GM12878 (cell line): ENCODE measurements around the gene MRPL28. TPM values are rescaled to one million over a fixed set of nuclear protein-coding genes. Genes with fewer than 3 reads are reported as not detected.

Experiments
- ATAC-seq: fragments of 200-7000 bp; cut with Tn5 transposase; 3 replicates; pipeline ENCODE4 v1.9.1; 2020; ENCODE audit warnings: mild to moderate bottlenecking, moderate library complexity
- BruUV-seq: library from RNA; stranded (reverse); fragments of 400-500 nt; replicated peaks from 2 replicates; lab custom pipeline; 2021; lab: Mats Ljungman, UMichigan
- CTCF ChIA-PET: fragments of 300-600 bp; sonication (Branson Sonifier 250); formaldehyde crosslinking; extraction: SDS; loops from one replicate; lab custom pipeline; 2021; ENCODE audit warnings: inconsistent platforms; lab: Yijun Ruan, JAX
- POLR2A ChIA-PET: fragments of 350-600 bp; formaldehyde crosslinking; extraction: SDS; loops from one replicate; lab custom pipeline; 2021; ENCODE audit warnings: inconsistent platforms; lab: Charles Lee
- RAD21 ChIA-PET: fragments of 300-600 bp; sonication (Branson Sonifier 250); formaldehyde crosslinking; loops from one replicate; lab custom pipeline; 2023; ENCODE audit warnings: antibody characterized with exemption; ENCODE audit not compliant: unreplicated experiment; lab: Charles Lee
- SMC1A ChIA-PET: fragments of 300-600 bp; sonication (Branson Sonifier 250); formaldehyde crosslinking; loops from one replicate; lab custom pipeline; 2023; ENCODE audit not compliant: unreplicated experiment, uncharacterized antibody; lab: Charles Lee
- DNase-seq: peaks from one replicate; pipeline ENCODE4 v3.0.0-alpha.2; 2011; ENCODE audit warnings: low read depth, low spot score
- FAIRE-seq: peaks from 3 replicates; lab custom pipeline; 2011; peaks lifted over from hg19 to GRCh38; lab: Jason Lieb, UNC
- H2AFZ ChIP-seq: 2 replicates; pipeline ENCODE4 v1.6.0; 2011; ENCODE audit warnings: low read depth, low read length, control low read depth; ENCODE audit not compliant: control insufficient read depth
- H3K27ac ChIP-seq: 2 replicates; pipeline ENCODE4 v1.5.1; 2011; ENCODE audit warnings: control low read depth; ENCODE audit not compliant: control insufficient read depth, insufficient read depth
- H3K27me3 ChIP-seq, 2 experiments: replicated peaks in 1 of 2; 2 replicates each; pipeline versions ENCODE4 v1.6.0 to v1.6.1; 2011; ENCODE audit warnings: low read length in 1 of 2; ENCODE audit not compliant: control insufficient read depth in 2 of 2, insufficient read depth in 2 of 2
- H3K36me3 ChIP-seq, 2 experiments: 2 replicates each; pipeline ENCODE4 v1.5.1; 2011; ENCODE audit warnings: low read length in 1 of 2; ENCODE audit not compliant: control insufficient read depth in 2 of 2, insufficient read depth in 2 of 2
- H3K4me1 ChIP-seq: 2 replicates; pipeline ENCODE4 v1.6.1; 2011; ENCODE audit warnings: mild to moderate bottlenecking, low read length, moderate library complexity, mixed read lengths; ENCODE audit not compliant: control insufficient read depth, insufficient read depth
- H3K4me2 ChIP-seq: 2 replicates; pipeline ENCODE4 v1.6.0; 2011; ENCODE audit warnings: control low read depth; ENCODE audit not compliant: control insufficient read depth, insufficient read depth
- H3K4me3 ChIP-seq: fragments of 200-600 bp; sonication (generic); 2 replicates; pipeline ENCODE4 v1.5.1; 2016
- H3K79me2 ChIP-seq: 2 replicates; pipeline ENCODE4 v1.6.0; 2011; ENCODE audit warnings: low read length; ENCODE audit not compliant: control insufficient read depth, insufficient read depth
- H3K9ac ChIP-seq: 2 replicates; pipeline ENCODE4 v1.8.0; 2011; ENCODE audit warnings: low read length, control low read depth, mixed read lengths; ENCODE audit not compliant: control insufficient read depth, insufficient read depth
- H3K9me3 ChIP-seq: replicated peaks from 3 replicates; pipeline ENCODE4 v1.5.1; 2011; ENCODE audit warnings: mild to moderate bottlenecking, low read length; ENCODE audit not compliant: control insufficient read depth, insufficient read depth
- H4K20me1 ChIP-seq: 2 replicates; pipeline ENCODE4 v1.6.0; 2011; ENCODE audit not compliant: control insufficient read depth, insufficient read depth
- ATF7 ChIP-seq: fragments of 450-650 bp; IDR thresholded peaks from 2 replicates; pipeline ENCODE4 v1.6.1; 2016; ENCODE audit warnings: low read depth, mild to moderate bottlenecking
- BHLHE40 ChIP-seq, 2 experiments: fragments of 450-650 bp in 1 of 2; IDR thresholded peaks; 2 replicates each; pipeline ENCODE4 v1.6.1; 2011 to 2017; ENCODE audit warnings: low read depth in 2 of 2, borderline replicate concordance in 1 of 2, improper control_type of control experiment in 1 of 2, low read length in 1 of 2, mild to moderate bottlenecking in 1 of 2
- DPF2 ChIP-seq: fragments of 450-650 bp; IDR thresholded peaks from 2 replicates; pipeline ENCODE4 v1.6.1; 2017; ENCODE audit warnings: mild to moderate bottlenecking
- ESRRA ChIP-seq: IDR thresholded peaks from 2 replicates; pipeline ENCODE4 v1.6.1; 2012; ENCODE audit warnings: mild to moderate bottlenecking, low read length, improper control_type of control experiment
- FOXM1 ChIP-seq: IDR thresholded peaks from 2 replicates; pipeline ENCODE4 v1.6.1; 2012; ENCODE audit warnings: low read depth, mild to moderate bottlenecking, inconsistent platforms, low read length, moderate library complexity
- LARP7 ChIP-seq: fragments of 450-650 bp; IDR thresholded peaks from 2 replicates; pipeline ENCODE4 v1.6.1; 2017; ENCODE audit warnings: mild to moderate bottlenecking
- MEF2B ChIP-seq: fragments of 450-650 bp; IDR thresholded peaks from 2 replicates; pipeline ENCODE4 v1.6.1; 2018; ENCODE audit warnings: mild to moderate bottlenecking, moderate library complexity; ENCODE audit not compliant: partially characterized antibody, poor library complexity, severe bottlenecking
- MYB ChIP-seq: fragments of 150-350 bp; IDR thresholded peaks from 2 replicates; pipeline ENCODE4 v1.6.1; 2014; ENCODE audit warnings: mild to moderate bottlenecking, low read depth, low read length, borderline replicate concordance
- NKRF ChIP-seq: fragments of 450-650 bp; conservative IDR thresholded peaks from 2 replicates; pipeline ENCODE4 v1.6.1; 2017; ENCODE audit warnings: mild to moderate bottlenecking, moderate library complexity
- NR2F1 ChIP-seq: fragments of 450-650 bp; conservative IDR thresholded peaks from 2 replicates; pipeline ENCODE4 v1.6.1; 2017; ENCODE audit warnings: mild to moderate bottlenecking
- POLR2AphosphoS2 ChIP-seq: IDR thresholded peaks from 2 replicates; pipeline ENCODE4 v1.6.1; 2011; ENCODE audit warnings: low read depth, mild to moderate bottlenecking, low read length, improper control_type of control experiment, moderate library complexity
- POU2F2 ChIP-seq: IDR thresholded peaks from 3 replicates; pipeline ENCODE4 v1.6.1; 2011; ENCODE audit warnings: low read depth, mild to moderate bottlenecking, low read length, borderline replicate concordance
- RB1 ChIP-seq: fragments of 450-650 bp; formaldehyde crosslinking; IDR thresholded peaks from 2 replicates; pipeline ENCODE4 v1.6.1; 2017; ENCODE audit warnings: mild to moderate bottlenecking, borderline replicate concordance
- SP1 ChIP-seq: IDR thresholded peaks from one replicate; pipeline ENCODE4 v1.6.1; 2011; ENCODE audit warnings: low read depth, low read length
- SPI1 ChIP-seq: IDR thresholded peaks from 2 replicates; pipeline ENCODE4 v1.6.1; 2011; ENCODE audit warnings: low read depth, mild to moderate bottlenecking, low read length, moderate library complexity, borderline replicate concordance; ENCODE audit not compliant: insufficient read depth
- TBL1XR1 ChIP-seq: IDR thresholded peaks from 2 replicates; pipeline ENCODE4 v1.6.1; 2012; ENCODE audit warnings: low read depth, low read length, improper control_type of control experiment
- YY1 ChIP-seq: IDR thresholded peaks from 2 replicates; pipeline ENCODE4 v1.6.1; 2011; ENCODE audit warnings: low read depth, mild to moderate bottlenecking, low read length
- WGBS: methylation state at CpG from one replicate; pipeline ENCODE4 v1.1.6; 2016; ENCODE audit warnings: low lambda C conversion rate; ENCODE audit not compliant: insufficient replicate concordance, insufficient coverage; ENCODE audit errors: missing lambda C conversion rate; 5-methylcytosine and 5-hydroxymethylcytosine counted together
- in situ Hi-C: fragments of 300-500 bp; cut with MboI; formaldehyde crosslinking; loops from 9 replicates; pipeline ENCODE4 v1.14.3; 2018; ENCODE audit warnings: mixed read lengths
- intact Hi-C: fragments of 100-400 bp; cut with micrococcal nuclease; formaldehyde crosslinking; loops from one replicate; pipeline ENCODE4 v1.14.2; 2022; ENCODE audit not compliant: unreplicated experiment
- polyA plus RNA-seq, 11 experiments: library from polyadenylated mRNA; depleted of rRNA in 4 of 11; unstranded in 6 of 11; stranded (reverse) in 5 of 11; fragments of >200 nt; fragmentation: Nextera tagmentation in 4 of 11; fragmentation: Illumina TruSeq in 1 of 11; extraction: Ambion mirVana in 4 of 11; extraction: Trizol in 1 of 11; gene quantifications; 1 replicate in 1 of 11; 2 replicates in 10 of 11; pipeline versions ENCODE4 v1.2.1 to v1.2.3, GENCODE V29; 2011 to 2016; ENCODE audit warnings: inconsistent platforms in 2 of 11, missing spikeins in 2 of 11, low read depth in 1 of 11
- total RNA-seq, 4 experiments: library from RNA; depleted of rRNA in 3 of 4; stranded (reverse); fragments of >200 nt in 3 of 4; fragmentation: Illumina TruSeq in 1 of 4; extraction: Trizol in 1 of 4; gene quantifications; 2 replicates each; pipeline versions ENCODE4 v1.2.1 to v1.2.3, GENCODE V29; 2013 to 2021
- TF ChIP-seq, protein P1 (sequence below): IDR thresholded peaks from 2 replicates; pipeline ENCODE4 v1.6.1; 2011; ENCODE audit warnings: mild to moderate bottlenecking, low read depth, low read length, moderate library complexity; ENCODE audit not compliant: insufficient replicate concordance
- TF ChIP-seq, protein P2 (sequence below): fragments of 450-650 bp; IDR thresholded peaks from 2 replicates; pipeline ENCODE4 v1.6.1; 2018; ENCODE audit warnings: mild to moderate bottlenecking, low read depth, moderate library complexity; ENCODE audit not compliant: partially characterized antibody

MRPL28 gene
- total and polyA plus RNA-seq, 10 of the 15 experiments (the other 5 are each of a cell fraction or from before 2014, with no cell fraction given): 1.6 to 185 (median 110) TPM

DNA sequence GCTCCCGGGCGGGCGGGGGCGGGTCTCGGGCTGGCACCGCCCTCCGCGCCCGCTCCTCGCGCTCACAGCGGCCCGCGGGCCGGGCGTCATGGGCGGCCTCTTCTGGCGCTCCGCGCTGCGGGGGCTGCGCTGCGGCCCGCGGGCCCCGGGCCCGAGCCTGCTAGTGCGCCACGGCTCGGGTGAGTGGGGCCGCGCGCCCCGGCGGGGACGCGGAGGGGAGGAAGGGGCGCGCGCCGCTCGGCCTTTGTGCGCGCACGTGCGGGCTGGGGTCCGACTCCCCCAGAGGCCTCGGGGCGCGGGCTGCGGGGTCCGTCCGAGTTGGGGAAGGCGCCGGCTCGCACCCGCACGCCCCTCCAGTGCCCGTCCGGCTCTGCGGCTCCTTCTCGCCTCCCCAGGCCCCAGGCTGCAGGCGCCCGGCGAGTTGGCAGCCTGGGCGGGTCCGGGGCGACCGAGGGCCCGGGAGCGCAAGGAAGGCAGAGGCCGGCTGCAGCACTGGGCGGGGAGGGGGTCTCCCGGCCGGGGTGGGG, 26.9 kb upstream of the MRPL28 start, which contains the start of gene NME4:
Gene NME4, plus strand, starts transcription at position 65 of the 527 bp plus-strand sequence. Its CDS starts 24 bp downstream, at position 89.
- H4K20me1 ChIP-seq: no peaks in the 10 kb centered on the region
- SMC1A ChIA-PET: no interaction called here
- no peaks in the 10 kb centered on the region; the same call in 2 of the 3 replicates for H3K9me3 ChIP-seq
- H3K27ac ChIP-seq: peak within 1 kb of the TSS; percentile 44; the same call in 1 of the 2 replicates
- no peaks in the 10 kb centered on the region for H3K27me3 ChIP-seq
- RAD21 ChIA-PET: no interaction called here
- peak within 1 kb of the TSS; percentile 57 for H3K4me3 ChIP-seq
- in situ Hi-C loops (loop anchor here (10.0 kb wide), 1 partner anchor 268 kb away; the partner anchor contains the start of gene RHOT2), intact Hi-C loops (loop anchor here (10.0 kb wide), 2 partner anchors 98 to 268 kb away; partner anchors contain the start of gene RHOT2)
- peak within 1 kb of the TSS; percentile 76 for H3K9ac ChIP-seq
- DNase-seq: no peak
- peak within 1 kb of the TSS; percentile 82 for H3K4me2 ChIP-seq
- POLR2A ChIA-PET: interaction anchor here (0.6 kb wide), 1 partner anchor 27 kb away, joined by 4 read pairs; the partner anchor contains the start of gene MRPL28
- no peaks in the 10 kb centered on the region for H3K36me3 ChIP-seq
- CTCF ChIA-PET: no interaction called here
- no peak; the same call in 2 of the 3 replicates for ATAC-seq
- no TSS peak for BruUV-seq
- peaks cover 2% of the 10 kb centered on the region; the same call in 1 of the 2 replicates for H3K79me2 ChIP-seq
- no peak for FAIRE-seq
- peak within 1 kb of the TSS; percentile 71 for H2AFZ ChIP-seq
- H3K4me1 ChIP-seq: peaks cover 11% of the 10 kb centered on the region; the same call in 1 of the 2 replicates
- 2% methylated on average over 30 of the region's 75 CpGs for WGBS
- TF ChIP-seq POLR2AphosphoS2 (no peak), MEF2B (no peak), NR2F1 (peak; percentile 44), BHLHE40 (IDR thresholded peaks at IDR 0.05; ENCODE audit: borderline replicate concordance in 1 of 2, low read depth in 2 of 2, low read length in 1 of 2) (peak; percentile 71 to 97; a peak in 3 of 4 replicates), LARP7 (peak; percentile 75), FOXM1 (no peak), SP1 (no peak), SPI1 (no peak), ATF7 (no peak), ESRRA (no peak), NKRF (0 out of 2 replicates have a peak, but pooled peaks have one; percentile 30), POU2F2 (no peak), TBL1XR1 (no peak), YY1 (peak; percentile 54; the same call in 1 of the 2 replicates), RB1 (peak; percentile 54; the same call in 1 of the 2 replicates), DPF2 (peak; percentile 78), MYB (no peak)
- TF ChIP-seq, protein P1, sequence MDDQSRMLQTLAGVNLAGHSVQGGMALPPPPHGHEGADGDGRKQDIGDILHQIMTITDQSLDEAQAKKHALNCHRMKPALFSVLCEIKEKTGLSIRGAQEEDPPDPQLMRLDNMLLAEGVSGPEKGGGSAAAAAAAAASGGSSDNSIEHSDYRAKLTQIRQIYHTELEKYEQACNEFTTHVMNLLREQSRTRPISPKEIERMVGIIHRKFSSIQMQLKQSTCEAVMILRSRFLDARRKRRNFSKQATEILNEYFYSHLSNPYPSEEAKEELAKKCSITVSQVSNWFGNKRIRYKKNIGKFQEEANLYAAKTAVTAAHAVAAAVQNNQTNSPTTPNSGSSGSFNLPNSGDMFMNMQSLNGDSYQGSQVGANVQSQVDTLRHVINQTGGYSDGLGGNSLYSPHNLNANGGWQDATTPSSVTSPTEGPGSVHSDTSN: no peak
- TF ChIP-seq, protein P2, sequence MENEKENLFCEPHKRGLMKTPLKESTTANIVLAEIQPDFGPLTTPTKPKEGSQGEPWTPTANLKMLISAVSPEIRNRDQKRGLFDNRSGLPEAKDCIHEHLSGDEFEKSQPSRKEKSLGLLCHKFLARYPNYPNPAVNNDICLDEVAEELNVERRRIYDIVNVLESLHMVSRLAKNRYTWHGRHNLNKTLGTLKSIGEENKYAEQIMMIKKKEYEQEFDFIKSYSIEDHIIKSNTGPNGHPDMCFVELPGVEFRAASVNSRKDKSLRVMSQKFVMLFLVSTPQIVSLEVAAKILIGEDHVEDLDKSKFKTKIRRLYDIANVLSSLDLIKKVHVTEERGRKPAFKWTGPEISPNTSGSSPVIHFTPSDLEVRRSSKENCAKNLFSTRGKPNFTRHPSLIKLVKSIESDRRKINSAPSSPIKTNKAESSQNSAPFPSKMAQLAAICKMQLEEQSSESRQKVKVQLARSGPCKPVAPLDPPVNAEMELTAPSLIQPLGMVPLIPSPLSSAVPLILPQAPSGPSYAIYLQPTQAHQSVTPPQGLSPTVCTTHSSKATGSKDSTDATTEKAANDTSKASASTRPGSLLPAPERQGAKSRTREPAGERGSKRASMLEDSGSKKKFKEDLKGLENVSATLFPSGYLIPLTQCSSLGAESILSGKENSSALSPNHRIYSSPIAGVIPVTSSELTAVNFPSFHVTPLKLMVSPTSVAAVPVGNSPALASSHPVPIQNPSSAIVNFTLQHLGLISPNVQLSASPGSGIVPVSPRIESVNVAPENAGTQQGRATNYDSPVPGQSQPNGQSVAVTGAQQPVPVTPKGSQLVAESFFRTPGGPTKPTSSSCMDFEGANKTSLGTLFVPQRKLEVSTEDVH: no peak
